HG02938 (cell line): Measurements from ENCODE around the gene MSRB3.
"Not testable (repeated sequence)": the region's sequence is repeated elsewhere in the genome, so short reads cannot be mapped to it uniquely, and the experiment has no call there.

ENCODE experiments used
- ATAC-seq: cut with Tn5 transposase; IDR thresholded peaks from one replicate; pipeline ENCODE4 v1.9.1; 2021; ENCODE audit warnings: mild to moderate bottlenecking, moderate library complexity; ENCODE audit not compliant: unreplicated experiment

MSRB3 gene

DNA sequence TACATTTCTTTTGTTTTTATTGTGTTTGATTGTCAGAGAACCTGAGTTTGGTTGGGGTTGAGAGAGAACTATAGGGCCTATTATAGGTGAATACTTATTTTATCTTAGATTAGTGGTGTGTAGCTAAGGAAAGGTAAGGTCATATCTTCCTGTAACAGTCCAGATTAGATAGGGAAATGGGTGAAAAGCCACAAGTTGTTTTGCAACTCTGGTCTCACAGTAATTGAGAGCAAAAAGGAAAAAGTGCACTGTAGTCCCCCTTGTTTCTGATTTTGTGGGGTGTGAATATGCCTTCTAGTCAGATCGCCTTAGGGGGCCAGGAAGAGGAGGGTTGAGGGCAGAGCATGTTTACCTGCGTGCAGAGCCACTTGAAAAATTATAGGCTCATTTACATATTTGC, 8.9 kb downstream of the MSRB3 start:
- no peak for ATAC-seq

DNA sequence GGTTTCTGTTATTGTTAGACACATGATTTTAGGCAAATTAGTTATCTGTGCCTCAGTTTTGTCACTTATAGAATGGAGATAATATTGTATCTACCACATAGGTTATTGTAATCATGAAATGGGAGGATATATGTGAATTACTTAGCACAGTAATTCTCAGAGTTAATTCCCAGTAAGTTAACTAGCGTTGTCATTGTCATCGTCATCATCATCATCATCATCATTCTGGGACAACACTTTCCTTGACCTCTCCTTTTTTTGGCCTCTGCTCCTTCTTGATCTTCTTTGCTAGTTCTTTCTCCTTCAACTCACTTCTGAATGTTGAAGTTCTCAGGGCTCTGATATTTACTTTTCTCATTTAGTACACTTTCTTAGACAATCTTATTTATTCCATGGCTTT, 13.8 kb downstream of the MSRB3 start:
- no peak for ATAC-seq

DNA sequence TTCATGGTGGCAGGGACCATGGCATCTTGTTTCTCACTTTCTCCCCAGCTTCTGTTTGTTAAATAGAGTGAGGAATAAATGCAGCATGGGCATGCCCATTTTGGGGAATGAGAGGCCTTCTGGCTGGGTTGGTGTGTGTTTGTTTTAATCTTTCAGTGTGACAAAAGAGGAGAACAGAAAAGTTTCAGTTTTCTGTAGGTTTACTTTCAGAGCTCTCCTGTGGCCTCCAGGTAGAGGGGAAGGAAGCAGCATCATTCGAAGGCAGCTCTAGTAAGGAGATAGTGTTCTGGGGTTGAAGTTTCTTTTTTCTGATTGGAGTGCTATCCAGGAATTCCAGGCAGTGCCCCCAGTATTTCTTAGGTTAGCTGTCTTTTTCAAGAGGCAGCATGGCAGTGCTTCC, 15.3 kb downstream of the MSRB3 start:
- no peak for ATAC-seq

DNA sequence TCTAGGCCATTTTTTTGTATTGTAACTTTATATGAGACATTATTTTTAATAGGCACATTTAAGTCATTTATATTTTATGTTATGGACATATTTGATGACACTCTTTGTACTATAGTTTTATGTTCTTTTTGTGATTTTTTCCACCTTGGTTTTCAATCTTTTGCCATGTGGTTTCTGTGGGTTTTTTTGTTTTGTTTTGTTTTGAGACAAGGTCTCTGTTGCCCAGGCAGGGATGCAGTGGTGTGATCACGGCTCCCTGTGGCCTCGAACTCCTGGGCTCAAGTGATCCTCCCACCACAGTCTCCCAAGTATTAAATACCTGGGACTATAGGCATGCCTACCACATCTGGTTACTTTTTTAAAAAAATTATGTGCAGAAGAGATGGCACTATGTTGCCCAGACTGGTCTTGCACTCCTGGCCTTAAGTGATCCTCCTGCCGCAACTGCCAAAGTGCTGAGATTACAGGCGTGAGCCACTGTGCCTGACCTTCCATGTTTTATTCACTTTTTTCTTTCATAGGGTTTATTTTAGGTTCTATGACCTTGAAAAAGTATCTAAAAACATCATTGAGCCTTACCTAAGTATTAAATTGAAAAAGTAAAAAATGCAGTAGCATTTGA, 16.3 kb downstream of the MSRB3 start:
- ATAC-seq: no peak

DNA sequence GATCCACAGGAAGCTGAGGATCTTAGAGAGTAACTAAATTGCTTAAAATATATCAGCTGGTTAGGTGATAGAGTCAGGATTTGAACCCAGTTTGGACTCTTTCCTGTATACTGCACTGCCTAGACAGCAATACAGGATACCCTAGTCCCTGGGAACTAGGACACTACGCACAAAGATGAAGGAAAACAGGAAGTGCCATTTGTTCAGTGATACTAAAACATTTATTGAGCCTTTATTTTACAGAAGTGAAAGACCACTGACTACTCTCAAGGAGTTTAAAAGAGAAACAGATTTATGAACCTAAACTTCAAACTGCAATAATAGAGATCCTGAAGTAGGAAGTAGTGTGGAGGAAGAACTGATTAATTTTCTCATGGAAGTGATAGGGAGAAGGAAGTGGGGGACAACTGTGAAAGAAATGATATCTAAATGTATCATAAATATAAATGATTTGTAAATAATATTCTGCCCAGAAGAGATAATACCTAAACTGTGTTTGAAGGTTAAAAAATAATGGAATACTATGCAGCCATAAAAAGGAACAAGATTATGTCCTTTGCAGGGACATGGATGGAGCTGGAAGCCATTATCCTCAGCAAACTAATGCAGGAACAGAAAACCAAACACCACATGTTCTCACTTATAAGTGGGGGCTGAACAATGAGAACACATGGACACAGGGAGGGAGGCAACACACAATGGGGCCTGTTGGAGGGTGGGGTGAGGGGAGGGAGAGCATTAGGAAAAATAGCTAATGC, 18.2 kb downstream of the MSRB3 start:
- no peak for ATAC-seq

DNA sequence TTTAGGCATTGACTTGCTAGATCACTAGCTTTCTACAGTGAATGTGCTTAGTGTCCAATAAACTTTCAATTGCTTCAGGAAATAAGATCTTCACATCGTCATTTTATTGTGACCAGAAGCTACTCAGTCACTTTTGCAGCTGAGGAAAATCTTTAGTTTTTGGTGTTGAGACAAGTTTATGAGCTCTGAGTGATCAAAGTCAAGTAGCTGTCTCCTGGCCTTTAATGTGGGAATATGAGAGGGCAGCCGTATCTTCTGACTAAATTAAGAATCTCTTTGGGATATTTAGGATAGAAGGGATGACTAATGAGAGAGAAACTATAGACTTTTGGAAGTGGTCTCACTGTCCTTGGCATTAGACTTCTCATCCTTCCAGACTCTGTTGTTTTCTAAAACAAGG, 21.6 kb downstream of the MSRB3 start:
- no peak for ATAC-seq

DNA sequence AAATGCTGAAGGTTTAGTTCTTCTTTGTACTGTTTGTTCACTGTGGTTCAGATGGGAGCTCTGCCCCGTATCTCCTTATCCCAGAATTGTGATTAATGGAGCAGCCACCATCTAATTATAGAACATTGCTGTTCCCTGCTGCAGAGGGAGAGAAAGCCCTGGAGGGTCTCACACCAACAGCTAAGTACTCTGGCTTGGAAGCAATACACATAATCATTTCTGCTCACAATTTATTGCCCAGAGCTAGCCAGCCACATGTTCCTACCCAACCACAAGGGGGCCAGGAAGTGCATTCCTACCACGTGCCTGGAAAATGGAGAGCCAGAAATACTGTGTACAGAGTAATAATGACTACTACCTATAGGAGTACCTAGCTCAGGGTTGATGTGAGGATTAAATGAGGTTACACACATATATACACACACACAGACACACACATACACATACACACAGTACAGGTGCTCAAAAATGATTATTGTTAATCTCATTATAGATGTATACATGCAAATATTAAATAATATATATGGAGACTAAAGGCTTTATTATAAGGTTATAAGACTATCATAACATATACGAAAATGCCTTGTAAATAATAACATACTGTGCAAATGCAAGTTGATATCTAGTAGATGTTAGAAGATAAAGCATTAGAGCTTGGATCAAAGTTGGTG, 22.3 kb downstream of the MSRB3 start:
- no peak for ATAC-seq

DNA sequence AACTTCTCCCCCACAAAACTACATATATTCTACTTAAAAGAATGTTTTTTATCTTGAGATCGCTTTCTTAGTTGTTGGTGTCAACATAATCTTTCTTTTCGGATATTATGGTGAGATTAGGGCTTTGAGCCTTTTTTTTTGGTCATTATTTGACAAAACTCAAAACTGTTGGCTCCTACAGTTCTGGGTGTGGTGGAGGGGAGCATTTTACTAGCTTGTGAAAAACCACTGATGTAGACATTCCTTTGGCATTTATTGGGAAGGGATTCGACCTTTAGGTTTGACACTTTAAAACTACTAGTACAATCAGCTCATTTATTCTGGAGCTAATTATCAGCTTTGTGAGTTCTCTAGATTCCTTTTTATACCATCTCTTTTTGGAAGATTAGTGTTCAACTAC, 24.4 kb downstream of the MSRB3 start:
- no peak for ATAC-seq

DNA sequence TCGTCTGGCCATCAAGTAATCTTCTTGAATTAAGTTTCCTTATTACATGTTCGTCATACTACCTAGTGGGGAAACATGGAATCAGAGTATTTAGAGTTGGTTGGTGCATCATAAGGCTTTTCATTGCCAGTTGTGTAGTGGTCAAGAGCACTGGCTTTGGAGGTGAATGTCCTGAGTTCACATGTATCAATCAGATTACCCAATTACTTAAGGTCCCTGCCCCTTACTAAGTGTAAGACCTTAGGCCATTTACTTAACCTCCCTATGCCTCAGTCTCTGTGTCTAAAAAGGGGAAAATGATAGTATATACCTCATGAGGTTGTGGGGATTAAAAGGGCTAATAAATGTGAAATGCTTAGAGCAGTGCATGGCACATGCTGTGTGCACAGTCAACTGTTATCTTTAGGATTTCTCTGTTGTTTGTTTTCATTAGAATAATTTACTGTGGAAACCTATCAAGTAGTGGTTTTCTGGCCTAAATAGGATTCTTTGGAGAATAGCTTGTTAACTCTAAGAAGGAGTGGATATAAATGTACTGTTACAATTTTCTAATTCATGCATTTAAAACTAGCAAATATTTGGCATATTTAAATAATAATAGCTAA, 27.0 kb downstream of the MSRB3 start:
- ATAC-seq: no peak

DNA sequence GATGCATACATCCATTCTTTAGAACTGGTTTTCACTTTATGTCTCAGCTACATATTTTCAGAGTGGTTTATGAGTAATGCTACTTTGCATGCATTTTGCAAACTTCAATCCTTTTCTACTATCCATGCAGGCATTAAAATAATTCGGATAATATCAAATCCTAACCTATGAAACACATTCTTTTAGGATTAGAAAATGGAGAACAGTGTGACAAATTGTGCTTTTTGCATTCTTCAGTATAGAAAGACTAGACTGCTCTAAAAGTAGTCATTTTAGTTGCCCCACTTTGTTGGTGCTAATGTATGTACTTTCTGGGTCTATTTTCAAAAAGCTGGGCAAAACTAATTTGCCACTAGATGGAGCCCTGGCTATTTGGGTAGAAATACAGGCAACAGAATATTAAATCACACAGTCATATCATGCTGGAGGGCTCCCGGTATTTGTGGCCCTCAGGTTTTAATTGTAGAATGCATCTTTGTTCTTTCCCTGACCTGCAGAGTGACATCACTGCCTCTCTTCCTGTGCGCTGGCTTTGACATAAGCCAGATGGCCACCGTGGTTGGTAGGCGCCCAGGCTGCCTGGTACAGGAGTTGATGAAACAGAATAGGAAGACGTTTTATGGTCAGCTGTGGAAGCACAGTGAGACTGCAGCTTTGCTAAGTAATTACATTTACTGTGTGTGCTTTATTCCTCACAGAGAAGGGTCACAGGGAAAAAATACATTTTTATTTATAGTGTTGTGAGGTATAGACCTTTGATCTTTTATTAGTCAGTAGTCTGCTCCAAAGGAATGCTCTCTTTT, 28.1 kb downstream of the MSRB3 start:
- ATAC-seq: no peak

DNA sequence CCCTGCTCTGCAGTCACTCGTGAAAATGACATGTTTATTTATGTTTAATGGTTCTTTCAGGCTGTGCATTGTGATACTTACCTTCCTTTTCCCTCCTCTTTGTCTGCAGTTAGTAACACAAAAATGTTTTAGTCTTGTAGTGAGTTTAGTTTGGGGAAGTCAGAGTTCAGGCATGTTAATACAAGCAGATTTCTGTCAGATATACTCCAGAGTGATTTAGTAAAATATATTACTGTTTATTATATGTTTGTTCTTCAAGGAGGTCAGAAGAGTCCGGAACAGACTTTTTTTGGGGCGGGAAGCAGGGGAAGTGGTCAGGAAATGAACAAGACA, 28.7 kb downstream of the MSRB3 start:
- no peak for ATAC-seq

DNA sequence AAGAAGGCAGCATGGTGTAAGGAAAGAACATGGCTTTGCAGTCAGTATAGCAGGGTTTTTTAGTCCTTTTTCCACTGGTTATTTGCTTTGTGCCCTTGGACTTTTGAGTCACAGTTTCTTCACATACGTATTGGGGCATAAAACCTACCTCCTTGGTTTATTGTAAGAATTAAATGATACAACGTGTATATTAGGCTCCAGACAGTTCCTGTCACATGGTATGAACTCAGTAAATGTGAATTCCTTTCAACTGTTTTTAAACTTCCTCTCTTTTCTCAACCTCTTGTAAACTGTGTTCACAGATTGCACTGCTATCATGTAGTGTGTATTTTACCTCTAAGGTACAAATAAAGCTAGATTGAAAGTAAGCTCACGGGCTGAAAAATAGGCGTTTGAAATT, 29.5 kb downstream of the MSRB3 start:
- ATAC-seq: no peak

DNA sequence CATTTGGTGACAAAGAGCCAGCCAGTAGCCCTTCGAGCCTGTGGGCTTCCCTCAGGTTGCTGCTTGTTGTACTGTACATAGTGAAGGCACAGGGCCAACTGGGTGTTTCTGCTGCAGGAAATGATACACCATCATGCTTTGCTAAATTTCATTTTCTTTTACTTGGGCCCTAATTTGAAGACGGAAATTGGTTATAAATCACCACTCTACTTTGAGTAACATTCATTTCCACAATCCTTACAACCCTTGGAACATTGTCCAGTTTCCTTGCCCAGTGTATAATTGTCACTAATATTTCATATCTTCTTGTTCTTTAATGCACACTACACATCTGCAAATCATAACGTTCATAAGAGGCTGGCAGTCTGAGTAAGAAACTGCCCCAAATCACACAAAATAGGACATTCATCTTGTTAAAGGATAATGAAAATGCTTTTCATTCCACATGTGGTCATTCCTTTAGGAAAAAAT, 30.2 kb downstream of the MSRB3 start:
- no peak for ATAC-seq

DNA sequence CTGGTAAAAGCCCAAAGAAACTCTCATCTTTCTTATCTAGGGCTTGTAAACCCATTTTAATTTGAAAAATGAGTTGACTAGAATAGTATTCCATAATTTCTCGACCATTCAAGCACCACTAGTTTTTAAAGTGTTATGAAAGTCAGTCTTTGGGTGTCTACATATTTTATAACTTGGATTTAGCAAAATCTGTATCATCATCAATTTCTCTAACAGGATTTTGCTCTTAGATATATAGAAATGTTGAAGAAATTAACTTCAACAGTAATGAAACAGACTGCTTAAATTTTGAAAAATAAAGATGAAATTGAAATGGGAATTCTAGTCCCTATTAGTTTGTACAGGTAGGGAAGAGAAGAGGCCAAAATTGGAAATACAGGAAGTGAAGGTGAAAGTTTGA, 32.8 kb downstream of the MSRB3 start:
- no peak for ATAC-seq

DNA sequence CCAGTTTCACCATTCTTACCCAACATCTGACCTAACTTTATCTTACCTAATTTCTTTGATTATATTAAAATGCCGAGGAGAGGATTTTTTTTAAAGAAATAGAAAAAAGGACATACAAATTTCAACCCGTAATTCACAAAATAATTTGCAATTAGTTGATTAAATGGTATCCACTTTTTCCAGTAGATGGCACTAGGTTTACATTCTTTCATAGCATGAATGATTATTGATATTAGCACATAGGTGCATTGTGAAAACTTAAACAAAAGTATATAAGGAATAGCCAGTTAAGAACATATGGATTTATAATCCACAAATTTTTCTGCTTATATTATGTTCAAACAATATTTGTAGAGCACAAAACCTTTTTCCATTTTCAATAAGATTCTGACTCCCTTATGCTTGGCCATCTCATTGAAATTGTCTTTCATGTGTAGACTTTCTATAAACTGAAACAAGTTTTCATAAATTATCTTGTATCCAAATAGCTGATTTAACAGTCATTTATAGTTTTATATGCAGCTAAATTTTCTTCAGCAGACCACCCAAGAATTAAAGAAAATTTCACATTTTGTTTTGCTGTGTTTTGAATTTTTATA, 35.3 kb downstream of the MSRB3 start:
- no peak for ATAC-seq

DNA sequence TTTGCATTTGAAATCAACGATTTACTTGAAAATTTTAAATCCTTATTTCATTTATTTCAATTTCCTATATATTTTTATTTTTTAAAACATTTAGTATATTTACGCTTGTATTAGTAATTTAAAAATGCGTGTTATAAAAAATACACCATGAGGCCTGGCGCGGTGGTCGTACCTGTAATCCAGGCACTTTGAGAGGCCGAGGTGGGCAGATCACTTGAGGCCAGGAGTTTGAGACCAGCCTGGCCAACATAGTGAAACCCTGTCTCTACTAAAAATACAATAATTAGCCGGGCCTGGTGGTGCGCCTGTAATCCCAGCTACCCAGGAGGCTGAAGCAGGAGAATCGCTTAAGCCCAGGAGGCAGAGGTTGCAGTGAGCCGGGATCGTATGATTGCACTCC, 36.8 kb downstream of the MSRB3 start:
- not testable (repeated sequence) for ATAC-seq

DNA sequence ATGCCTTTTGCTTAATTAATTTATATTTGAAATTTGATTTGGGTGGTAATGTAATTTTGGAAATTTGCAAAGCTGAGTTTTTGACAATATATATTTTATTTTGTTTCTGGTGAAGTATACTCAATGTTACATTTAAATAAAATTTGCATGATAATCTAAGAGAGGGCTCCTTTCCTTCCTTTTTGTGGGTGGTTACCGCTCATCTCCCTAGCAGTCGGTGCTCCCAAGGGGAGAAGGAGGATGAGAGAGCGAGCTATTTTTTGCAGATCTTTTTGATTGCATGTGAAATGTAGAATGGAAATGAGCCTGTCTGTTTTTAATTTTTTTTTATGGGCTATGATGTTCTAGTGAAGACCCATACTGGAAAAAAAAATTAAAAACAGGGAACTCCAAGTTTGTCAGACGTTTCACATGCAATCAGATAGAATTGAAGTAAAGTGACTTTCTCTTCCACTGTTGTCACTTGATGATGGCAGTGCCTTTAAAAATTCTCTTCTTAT, 39.8 kb downstream of the MSRB3 start:
- no peak for ATAC-seq

DNA sequence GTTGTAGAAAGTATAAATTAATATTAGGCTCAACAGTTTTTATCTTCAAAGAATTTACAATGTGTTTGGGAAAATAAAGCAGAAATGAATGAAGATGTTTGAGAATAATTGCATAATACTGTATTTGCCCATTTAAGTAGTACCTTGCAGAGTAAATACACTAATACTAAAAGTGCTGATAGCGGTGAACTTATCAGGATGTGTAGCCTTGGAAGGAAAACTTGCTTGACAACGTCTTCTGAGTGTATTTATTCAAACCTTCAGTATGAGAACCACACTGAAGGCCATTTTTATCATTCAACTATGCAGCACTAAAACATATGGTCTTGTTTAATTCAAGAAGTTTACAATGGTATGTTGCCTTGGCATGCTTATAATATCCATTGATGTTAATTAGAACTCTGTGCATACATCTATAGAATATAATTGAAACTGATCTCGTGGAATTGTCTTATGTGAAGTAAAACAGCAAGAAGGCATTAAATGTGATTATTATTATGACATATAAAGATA, 41.3 kb downstream of the MSRB3 start:
- ATAC-seq: no peak

DNA sequence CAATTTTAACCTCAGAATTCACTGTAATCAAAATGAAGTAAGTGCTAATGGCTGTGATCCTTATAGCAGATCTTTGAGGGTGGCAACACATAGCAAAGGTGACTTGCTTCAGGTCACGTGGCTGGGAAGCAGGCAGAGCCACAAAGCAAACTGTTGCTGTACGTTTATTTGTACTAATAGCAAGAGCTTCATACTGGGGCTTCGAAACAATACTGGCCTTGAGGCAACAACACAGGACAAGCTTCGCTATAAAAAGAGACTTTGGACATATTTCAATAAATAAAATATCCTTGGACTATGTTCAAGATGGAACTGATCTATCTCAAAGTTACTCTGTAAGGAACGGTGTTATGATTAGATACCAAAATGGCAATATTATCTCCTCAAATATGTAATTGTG, 44.6 kb downstream of the MSRB3 start:
- ATAC-seq: no peak

DNA sequence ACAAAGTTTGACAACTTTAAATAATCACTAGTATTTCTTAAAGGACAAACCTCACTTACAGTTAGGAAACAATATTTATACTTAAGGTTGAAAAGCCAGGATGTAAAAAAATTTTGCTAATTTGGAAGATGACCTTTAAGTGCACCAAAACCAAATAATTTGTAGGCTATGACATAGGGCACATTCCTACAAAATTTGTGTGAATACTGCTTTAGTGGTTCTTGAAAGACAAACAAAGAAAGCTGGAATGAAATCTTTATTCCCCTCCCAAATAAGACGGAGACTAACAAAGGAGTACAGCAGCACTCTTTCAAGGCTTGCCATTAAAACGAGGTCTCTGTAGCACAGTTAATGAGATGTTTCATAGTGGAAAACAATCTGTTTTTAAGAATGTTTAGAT, 45.6 kb downstream of the MSRB3 start:
- ATAC-seq: no peak
